Panc1 (cell line): ENCODE measurements around the gene ACP2. TPM values are rescaled to one million over a fixed set of nuclear protein-coding genes. Genes with fewer than 3 reads are reported as not detected.

Source experiments
- ATAC-seq: fragments of 200-7000 bp; cut with Tn5 transposase; 2 replicates; pipeline ENCODE4 v1.9.1; 2020; ENCODE audit warnings: mild to moderate bottlenecking, moderate library complexity
- BruUV-seq: library from RNA; stranded (reverse); fragments of 400-500 nt; replicated peaks from 2 replicates; lab custom pipeline; 2021; lab: Mats Ljungman, UMichigan
- CTCF ChIA-PET: fragments of 300-600 bp; sonication (Branson Sonifier 250); formaldehyde crosslinking; loops from one replicate; lab custom pipeline; 2022; ENCODE audit warnings: antibody characterized with exemption; lab: Charles Lee
- POLR2A ChIA-PET: fragments of 300-600 bp; sonication (Branson Sonifier 250); formaldehyde crosslinking; loops from one replicate; lab custom pipeline; 2022; ENCODE audit warnings: antibody characterized with exemption; lab: Charles Lee
- DNase-seq: peaks from one replicate; pipeline ENCODE4 v3.0.0-alpha.2; 2010; ENCODE audit warnings: low read depth, low spot score
- H3K27ac ChIP-seq: 2 replicates; pipeline ENCODE4 v1.5.1; 2011; ENCODE audit warnings: mild to moderate bottlenecking, low read length, inconsistent platforms
- H3K27me3 ChIP-seq: fragments of 200-500 bp; sonication (Bioruptor generic); 2 replicates; pipeline ENCODE4 v1.6.0; 2014; ENCODE audit warnings: low read length, inconsistent platforms; ENCODE audit not compliant: control insufficient read depth, insufficient read depth
- H3K36me3 ChIP-seq: fragments of 200-500 bp; sonication (Bioruptor generic); 2 replicates; pipeline ENCODE4 v1.5.1; 2014; ENCODE audit warnings: inconsistent platforms, mild to moderate bottlenecking, low read length, moderate library complexity; ENCODE audit not compliant: control insufficient read depth, insufficient read depth
- H3K4me1 ChIP-seq: 2 replicates; pipeline ENCODE4 v1.5.1; 2011; ENCODE audit warnings: inconsistent platforms, mild to moderate bottlenecking, low read length, moderate library complexity; ENCODE audit not compliant: control insufficient read depth, insufficient read depth
- H3K4me3 ChIP-seq, 2 experiments: 2 replicates each; pipeline ENCODE4 v1.5.1; 2011 to 2012; ENCODE audit warnings: low read depth in 2 of 2, low read length in 2 of 2, mild to moderate bottlenecking in 2 of 2, inconsistent platforms in 1 of 2, moderate library complexity in 1 of 2
- H3K9me3 ChIP-seq: fragments of 200-500 bp; sonication (Bioruptor generic); 2 replicates; pipeline ENCODE4 v1.5.1; 2014; ENCODE audit warnings: low read depth, mild to moderate bottlenecking, inconsistent platforms, low read length, moderate library complexity; ENCODE audit not compliant: control insufficient read depth, insufficient read depth
- CTCF ChIP-seq: fragments of 450-650 bp; IDR thresholded peaks from 2 replicates; pipeline ENCODE4 v1.5.1; 2017; ENCODE audit warnings: mild to moderate bottlenecking
- POLR2AphosphoS5 ChIP-seq: IDR thresholded peaks from 2 replicates; pipeline ENCODE4 v1.6.1; 2012; ENCODE audit warnings: mild to moderate bottlenecking, low read depth, low read length, moderate library complexity
- SIN3A ChIP-seq: IDR thresholded peaks from 2 replicates; pipeline ENCODE4 v1.6.1; 2012; ENCODE audit warnings: low read depth, mild to moderate bottlenecking, low read length, moderate library complexity, borderline replicate concordance; ENCODE audit not compliant: insufficient read depth
- TCF7L2 ChIP-seq: IDR thresholded peaks from 2 replicates; pipeline ENCODE4 v1.6.1; 2011; ENCODE audit warnings: mild to moderate bottlenecking, low read depth, low read length, inconsistent platforms
- in situ Hi-C: cut with HindIII; loops from 2 replicates; pipeline ENCODE4 v1.10.0; 2016; ENCODE audit warnings: low sequenced_read_pairs, low pct_unique_long_range_greater_than_20kb
- intact Hi-C: fragments of 100-400 bp; cut with micrococcal nuclease; formaldehyde crosslinking; loops from one replicate; pipeline ENCODE4 v1.10.0; 2022; ENCODE audit not compliant: unreplicated experiment
- total RNA-seq: library from RNA; stranded (reverse); gene quantifications from one replicate; pipeline ENCODE4 v1.2.1, GENCODE V29; 2021; ENCODE audit not compliant: unreplicated experiment
- TF ChIP-seq, protein P1 (sequence below), 2 experiments: IDR thresholded peaks; 2 replicates each; pipeline ENCODE4 v1.6.1; 2011 to 2012; ENCODE audit warnings: low read depth in 2 of 2, control low read depth in 1 of 2, low read length in 1 of 2, mild to moderate bottlenecking in 1 of 2, moderate library complexity in 1 of 2; ENCODE audit not compliant: insufficient read depth in 1 of 2

The ACP2 gene
- total RNA-seq, 1 experiment from 2014 or later: 28.4 TPM

DNA sequence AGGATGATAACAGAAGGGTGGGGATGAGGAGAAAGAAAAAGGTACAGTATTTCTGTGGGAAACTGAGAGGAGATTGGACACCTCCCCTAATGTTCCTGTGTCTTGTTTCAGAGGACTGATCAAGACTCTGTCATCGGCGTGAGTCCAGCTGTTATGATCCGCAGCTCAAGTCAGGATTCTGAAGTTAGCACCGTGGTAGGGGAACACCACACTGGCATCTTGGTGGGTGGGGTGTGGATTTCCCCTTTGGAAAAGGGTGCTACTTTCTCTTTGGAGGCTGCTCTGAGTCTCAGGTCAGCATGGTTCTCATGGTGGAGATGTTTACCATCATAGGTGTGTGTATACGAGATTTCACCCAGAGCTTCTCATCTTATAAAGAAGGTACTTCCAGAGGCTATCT is 46.8 kb upstream of the ACP2 start:
- intact Hi-C loops (no loop called here), in situ Hi-C loops (no loop called here)
- BruUV-seq: no TSS peak
- DNase-seq (no peak), ATAC-seq (no peak)
- ChIA-PET POLR2A (no interaction called here), CTCF (no interaction called here)
- no peak overlapping the region for H3K27ac ChIP-seq
- peaks cover 11% of the 10 kb centered on the region for H3K36me3 ChIP-seq
- no peak overlapping the region for H3K4me3 ChIP-seq
- no peaks in the 10 kb centered on the region for H3K4me1 ChIP-seq
- H3K9me3 ChIP-seq: no peaks in the 10 kb centered on the region
- no peaks in the 10 kb centered on the region for H3K27me3 ChIP-seq
- TF ChIP-seq POLR2AphosphoS5 (no peak), SIN3A (no peak), TCF7L2 (no peak), CTCF (no peak)
- TF ChIP-seq, protein P1, sequence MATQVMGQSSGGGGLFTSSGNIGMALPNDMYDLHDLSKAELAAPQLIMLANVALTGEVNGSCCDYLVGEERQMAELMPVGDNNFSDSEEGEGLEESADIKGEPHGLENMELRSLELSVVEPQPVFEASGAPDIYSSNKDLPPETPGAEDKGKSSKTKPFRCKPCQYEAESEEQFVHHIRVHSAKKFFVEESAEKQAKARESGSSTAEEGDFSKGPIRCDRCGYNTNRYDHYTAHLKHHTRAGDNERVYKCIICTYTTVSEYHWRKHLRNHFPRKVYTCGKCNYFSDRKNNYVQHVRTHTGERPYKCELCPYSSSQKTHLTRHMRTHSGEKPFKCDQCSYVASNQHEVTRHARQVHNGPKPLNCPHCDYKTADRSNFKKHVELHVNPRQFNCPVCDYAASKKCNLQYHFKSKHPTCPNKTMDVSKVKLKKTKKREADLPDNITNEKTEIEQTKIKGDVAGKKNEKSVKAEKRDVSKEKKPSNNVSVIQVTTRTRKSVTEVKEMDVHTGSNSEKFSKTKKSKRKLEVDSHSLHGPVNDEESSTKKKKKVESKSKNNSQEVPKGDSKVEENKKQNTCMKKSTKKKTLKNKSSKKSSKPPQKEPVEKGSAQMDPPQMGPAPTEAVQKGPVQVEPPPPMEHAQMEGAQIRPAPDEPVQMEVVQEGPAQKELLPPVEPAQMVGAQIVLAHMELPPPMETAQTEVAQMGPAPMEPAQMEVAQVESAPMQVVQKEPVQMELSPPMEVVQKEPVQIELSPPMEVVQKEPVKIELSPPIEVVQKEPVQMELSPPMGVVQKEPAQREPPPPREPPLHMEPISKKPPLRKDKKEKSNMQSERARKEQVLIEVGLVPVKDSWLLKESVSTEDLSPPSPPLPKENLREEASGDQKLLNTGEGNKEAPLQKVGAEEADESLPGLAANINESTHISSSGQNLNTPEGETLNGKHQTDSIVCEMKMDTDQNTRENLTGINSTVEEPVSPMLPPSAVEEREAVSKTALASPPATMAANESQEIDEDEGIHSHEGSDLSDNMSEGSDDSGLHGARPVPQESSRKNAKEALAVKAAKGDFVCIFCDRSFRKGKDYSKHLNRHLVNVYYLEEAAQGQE (IDR thresholded peaks at IDR 0.05; ENCODE audit: insufficient read depth in 1 of 2, low read depth in 2 of 2, low read length in 1 of 2): no peak

GRCh38 chr11:47289856-47290255 is 41.2 kb upstream of the ACP2 start:
- H3K9me3 ChIP-seq: no peaks in the 10 kb centered on the region
- TF ChIP-seq TCF7L2 (no peak), SIN3A (no peak), CTCF (no peak), POLR2AphosphoS5 (no peak)
- TF ChIP-seq, protein P1 (IDR thresholded peaks at IDR 0.05; ENCODE audit: insufficient read depth in 1 of 2, low read depth in 2 of 2, low read length in 1 of 2): no peak
- intact Hi-C loops: no loop called here
- H3K27ac ChIP-seq: no peak overlapping the region
- in situ Hi-C loops: no loop called here
- H3K27me3 ChIP-seq: no peaks in the 10 kb centered on the region
- peaks cover 13% of the 10 kb centered on the region for H3K36me3 ChIP-seq
- no peak overlapping the region for H3K4me3 ChIP-seq
- ChIA-PET CTCF (no interaction called here), POLR2A (interaction anchor here (1.0 kb wide), 1 partner anchor 9 kb away, joined by 3 read pairs; no protein-coding TSS in a partner anchor)
- H3K4me1 ChIP-seq: no peaks in the 10 kb centered on the region
- no TSS peak for BruUV-seq
- ATAC-seq: no peak
- no peak for DNase-seq
